Osteoblast (primary cell): Measurements from ENCODE around the gene IQCE. TPM values are rescaled to one million over a fixed set of nuclear protein-coding genes. Genes with fewer than 3 reads are reported as not detected.

Experiments used
- DNase-seq: peaks from one replicate; pipeline ENCODE4 v3.0.0; 2011; ENCODE audit warnings: low spot score, mixed read lengths; ENCODE audit not compliant: insufficient read length; ENCODE audit errors: missing footprints
- H2AFZ ChIP-seq: 2 replicates; pipeline ENCODE4 v1.6.0; 2011; ENCODE audit warnings: mild to moderate bottlenecking, low read length
- H3K27ac ChIP-seq: 2 replicates; pipeline ENCODE4 v1.5.1; 2011; ENCODE audit warnings: mild to moderate bottlenecking, low read depth, low read length, moderate library complexity
- H3K27me3 ChIP-seq: 2 replicates; pipeline ENCODE4 v1.6.0; 2012; ENCODE audit warnings: mild to moderate bottlenecking, control low read depth, inconsistent platforms, low read length, moderate library complexity; ENCODE audit not compliant: insufficient read depth
- H3K36me3 ChIP-seq: 2 replicates; pipeline ENCODE4 v1.5.1; 2011; ENCODE audit warnings: mild to moderate bottlenecking, low read length, control low read depth, moderate library complexity; ENCODE audit not compliant: insufficient read depth
- H3K4me1 ChIP-seq: 2 replicates; pipeline ENCODE4 v1.5.1; 2011; ENCODE audit warnings: mild to moderate bottlenecking, low read length, control low read depth, moderate library complexity; ENCODE audit not compliant: insufficient read depth
- H3K4me2 ChIP-seq: 2 replicates; pipeline ENCODE4 v1.6.0; 2011; ENCODE audit warnings: mild to moderate bottlenecking, low read length; ENCODE audit not compliant: insufficient read depth
- H3K4me3 ChIP-seq: fragments of 200-600 bp; sonication (generic); 3 replicates; pipeline ENCODE4 v1.5.1; 2012; ENCODE audit warnings: mild to moderate bottlenecking, low read length, inconsistent platforms; ENCODE audit not compliant: insufficient read depth
- H3K79me2 ChIP-seq: 2 replicates; pipeline ENCODE4 v1.6.0; 2012; ENCODE audit warnings: mild to moderate bottlenecking, low read length, control low read depth, inconsistent platforms; ENCODE audit not compliant: insufficient read depth
- H3K9me3 ChIP-seq: 2 replicates; pipeline ENCODE4 v1.5.1; 2011; ENCODE audit warnings: low read depth, low read length, control low read depth
- H4K20me1 ChIP-seq: 2 replicates; pipeline ENCODE4 v1.6.0; 2012; ENCODE audit warnings: mild to moderate bottlenecking, low read length, control low read depth; ENCODE audit not compliant: insufficient read depth
- CTCF ChIP-seq: IDR thresholded peaks from 2 replicates; pipeline ENCODE4 v1.5.1; 2011; ENCODE audit warnings: mild to moderate bottlenecking, low read depth, low read length, moderate library complexity; ENCODE audit errors: extremely low read depth
- small RNA-seq: library from RNA; depleted of rRNA; stranded (forward); fragments of <200 nt; gene quantifications from one replicate; pipeline ENCODE3, GENCODE V24; 2012
- total RNA-seq: library from RNA; depleted of rRNA; stranded (reverse); fragments of >200 nt; gene quantifications from 2 replicates; pipeline ENCODE4 v1.2.3, GENCODE V29; 2012

Gene IQCE
- total RNA-seq, 1 donor = 18.8 TPM

- Histone ChIP-seq H3K9me3 (no peaks in the 10 kb centered on the region), H3K27me3 (peaks cover 3% of the 10 kb centered on the region), H3K27ac (no peak overlapping the region), H4K20me1 (no peaks in the 10 kb centered on the region), H2AFZ (no peak overlapping the region), H3K4me2 (no peak overlapping the region), H3K4me1 (no peaks in the 10 kb centered on the region), H3K79me2 (no peaks in the 10 kb centered on the region), H3K36me3 (no peaks in the 10 kb centered on the region), H3K4me3 (no peak overlapping the region)
- no peak for DNase-seq
- no peak for TF ChIP-seq CTCF
Observed at GRCh38 chr7:2663960-2664359, 105.2 kb downstream of the IQCE start.

Small RNA genes lying within 50 kb of the gene (small RNA-seq; reads per million reads assigned to genes)
- not detected for gene MIR4648

Other genes starting within 250 kb of the IQCE start
- gene SNX8, start 244.5 kb upstream of the IQCE start, total RNA-seq = 16.3 and 25.0 TPM in 2 replicates
- 151 and 176 TPM in 2 replicates for gene EIF3B, start 204.2 kb upstream of the IQCE start, total RNA-seq
- gene CHST12, start 155.4 kb upstream of the IQCE start, total RNA-seq = 3.8 and 4.0 TPM in 2 replicates
- gene GRIFIN, start 82.6 kb upstream of the IQCE start, total RNA-seq = not detected in 2 replicates
- gene LFNG, start 39.2 kb upstream of the IQCE start, total RNA-seq = 16.2 and 21.0 TPM in 2 replicates
- 23.9 and 28.2 TPM in 2 replicates for gene BRAT1, start 3.5 kb upstream of the IQCE start, total RNA-seq
- 28.3 and 29.0 TPM in 2 replicates for gene TTYH3, start 73.0 kb downstream of the IQCE start, total RNA-seq
- 2.1 and 2.5 TPM in 2 replicates for gene AMZ1, start 129.2 kb downstream of the IQCE start, total RNA-seq